Measurements from ENCODE around the gene ABCF3.

Gene ABCF3

DNA sequence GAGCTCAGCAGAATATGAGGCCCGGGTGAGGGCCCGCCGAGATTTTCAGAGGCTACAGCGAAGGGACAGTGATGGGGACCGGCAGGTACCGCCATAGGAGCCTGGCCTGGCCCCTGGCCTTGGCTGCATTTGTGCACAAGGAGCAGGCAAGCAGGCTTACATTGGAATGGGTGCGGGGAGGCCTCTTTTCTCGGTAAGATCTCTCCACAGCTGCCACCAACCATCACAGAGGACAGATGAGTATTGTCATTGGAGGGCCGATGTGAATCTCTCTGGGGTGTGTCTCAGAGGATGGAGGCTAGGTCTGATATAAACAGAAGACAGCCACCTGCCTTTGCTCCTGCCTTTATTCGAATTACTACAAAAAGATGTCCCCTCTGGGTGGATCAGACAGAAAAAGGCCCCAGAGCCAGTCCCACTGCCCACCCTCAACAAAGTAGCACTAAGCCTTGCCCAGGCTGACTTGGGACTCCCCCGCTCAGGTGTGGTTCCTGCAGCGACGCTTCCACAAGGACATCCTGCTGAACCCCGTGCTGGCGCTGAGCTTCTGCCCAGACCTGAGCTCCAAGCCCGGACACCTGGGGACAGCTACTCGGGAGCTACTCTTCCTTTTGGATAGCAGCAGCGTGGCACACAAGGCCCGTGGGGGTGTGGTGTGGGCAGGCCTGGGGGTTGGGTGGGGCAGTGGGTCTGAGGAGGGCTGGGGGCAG lies 48.8 kb downstream of the ABCF3 start:
- no peak for DNase-seq

DNA sequence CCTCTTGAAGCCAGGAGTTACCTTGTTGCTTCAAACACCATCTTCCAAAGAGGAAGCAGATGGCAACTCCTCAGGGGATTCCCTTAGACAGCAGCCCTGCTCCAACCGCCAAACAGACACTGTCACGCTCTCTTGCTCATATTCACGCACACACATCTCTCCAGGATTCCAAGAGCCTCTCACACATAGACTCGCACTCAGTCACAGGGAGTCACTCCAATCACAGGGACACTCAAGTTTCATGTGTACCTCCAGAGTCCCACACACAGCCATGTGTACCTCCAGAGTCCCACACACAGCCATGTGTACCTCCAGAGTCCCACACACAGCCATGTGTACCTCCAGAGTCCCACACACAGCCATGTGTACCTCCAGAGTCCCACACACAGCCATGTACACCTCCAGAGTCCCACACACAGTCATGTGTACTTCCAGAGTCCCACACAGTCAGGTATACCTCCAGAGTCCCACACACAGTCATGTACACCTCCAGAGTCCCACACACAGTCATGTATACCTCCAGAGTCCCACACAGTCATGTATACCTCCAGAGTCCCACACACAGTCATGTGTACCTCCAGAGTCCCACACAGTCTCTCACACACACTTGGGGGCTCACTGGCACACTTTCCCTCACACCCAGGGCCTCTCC lies 49.5 kb downstream of the ABCF3 start:
- DNase-seq = no peak

DNA sequence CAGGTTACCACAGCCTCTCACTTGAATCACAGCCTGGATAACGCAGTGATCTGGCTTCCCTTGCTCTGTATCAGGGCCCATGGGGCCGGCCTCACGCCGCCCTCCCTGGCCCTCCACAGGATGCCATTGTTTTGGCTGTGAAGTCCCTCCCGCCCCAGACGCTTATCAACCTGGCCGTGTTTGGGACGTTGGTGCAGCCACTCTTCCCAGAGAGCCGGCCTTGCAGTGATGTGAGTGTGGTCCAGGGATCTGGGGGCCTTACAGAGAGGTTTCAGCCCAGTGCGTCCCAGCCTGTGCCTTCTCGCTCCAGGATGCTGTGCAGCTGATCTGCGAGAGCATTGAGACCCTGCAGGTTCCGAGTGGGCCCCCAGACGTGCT lies 50.0 kb downstream of the ABCF3 start:
- DNase-seq = no peak

DNA sequence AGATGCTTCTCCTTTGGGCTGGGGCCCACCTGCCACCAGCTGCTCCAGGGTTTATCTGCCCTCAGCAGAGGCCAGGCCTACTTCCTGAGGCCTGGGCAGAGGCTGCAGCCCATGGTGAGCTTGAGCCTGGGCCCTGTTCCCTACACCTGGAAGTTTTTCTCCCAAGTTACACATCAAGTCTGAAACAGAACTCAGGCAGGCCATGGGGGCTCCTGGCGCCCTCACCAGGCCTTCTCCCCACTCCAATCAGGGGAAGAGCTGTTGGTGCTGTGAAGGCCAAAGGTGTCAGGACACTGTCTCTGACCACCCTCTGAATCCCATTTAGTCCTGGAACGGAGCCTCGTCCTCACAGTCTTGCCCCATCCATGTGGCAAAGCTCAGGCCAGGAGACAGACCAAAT lies 50.6 kb downstream of the ABCF3 start:
- DNase-seq = no peak

DNA sequence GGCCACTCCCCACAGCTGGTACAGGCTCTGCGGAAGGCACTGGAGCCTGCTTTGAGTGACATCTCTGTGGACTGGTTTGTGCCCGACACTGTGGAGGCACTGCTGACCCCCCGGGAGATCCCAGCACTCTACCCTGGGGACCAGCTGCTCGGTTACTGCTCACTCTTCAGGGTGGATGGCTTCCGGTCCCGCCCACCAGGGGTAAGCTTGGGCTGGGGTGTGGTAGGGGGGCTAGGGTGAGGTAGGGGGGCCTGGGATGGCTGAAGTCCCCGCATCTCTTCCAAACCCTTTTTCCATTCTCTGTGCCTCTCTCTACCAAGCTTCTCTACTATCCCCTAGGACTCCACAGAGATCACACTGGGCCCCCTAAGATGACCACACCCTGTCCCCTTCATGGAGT lies 51.2 kb downstream of the ABCF3 start:
- DNase-seq = no peak

DNA sequence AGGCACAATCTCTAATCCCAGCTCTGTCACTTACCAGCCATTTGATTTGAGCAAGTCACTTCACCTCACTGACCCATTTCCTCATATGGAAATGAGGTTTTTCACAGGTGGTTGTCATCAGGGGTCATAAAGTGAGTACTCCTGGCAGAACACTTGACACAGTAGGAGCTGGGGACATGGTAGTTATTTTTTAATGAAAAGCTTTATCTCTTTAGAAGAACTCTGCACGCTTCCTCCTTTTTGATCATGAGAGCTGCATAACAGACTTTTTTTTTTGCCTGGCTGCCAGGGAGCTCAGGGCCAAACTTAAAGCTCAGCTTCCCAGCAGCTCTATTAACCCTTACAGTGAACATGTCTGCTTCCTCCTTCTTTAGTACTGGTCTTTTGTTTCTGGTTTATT lies 51.8 kb downstream of the ABCF3 start:
- DNase-seq = no peak

DNA sequence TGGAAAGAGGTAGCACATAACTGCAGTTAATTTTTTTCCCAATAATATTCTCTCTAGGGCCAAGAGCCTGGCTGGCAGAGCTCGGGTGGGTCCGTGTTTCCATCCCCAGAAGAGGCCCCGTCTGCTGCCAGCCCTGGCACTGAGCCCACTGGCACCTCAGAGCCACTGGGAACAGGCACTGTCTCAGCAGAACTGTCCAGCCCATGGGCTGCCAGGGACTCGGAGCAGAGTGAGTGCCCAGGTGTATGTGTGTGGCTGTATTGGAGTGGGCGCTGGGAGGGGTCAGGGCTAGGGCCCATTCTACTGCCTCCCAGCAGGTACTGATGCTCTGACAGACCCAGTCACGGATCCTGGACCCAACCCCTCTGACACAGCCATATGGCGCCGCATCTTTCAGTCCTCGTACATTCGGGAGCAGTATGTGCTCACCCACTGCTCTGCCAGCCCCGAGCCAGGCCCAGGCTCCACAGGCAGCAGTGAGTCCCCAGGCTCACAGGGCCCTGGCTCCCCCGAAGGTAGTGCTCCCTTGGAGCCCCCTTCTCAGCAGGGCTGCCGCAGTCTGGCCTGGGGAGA lies 52.3 kb downstream of the ABCF3 start:
- no peak for DNase-seq

DNA sequence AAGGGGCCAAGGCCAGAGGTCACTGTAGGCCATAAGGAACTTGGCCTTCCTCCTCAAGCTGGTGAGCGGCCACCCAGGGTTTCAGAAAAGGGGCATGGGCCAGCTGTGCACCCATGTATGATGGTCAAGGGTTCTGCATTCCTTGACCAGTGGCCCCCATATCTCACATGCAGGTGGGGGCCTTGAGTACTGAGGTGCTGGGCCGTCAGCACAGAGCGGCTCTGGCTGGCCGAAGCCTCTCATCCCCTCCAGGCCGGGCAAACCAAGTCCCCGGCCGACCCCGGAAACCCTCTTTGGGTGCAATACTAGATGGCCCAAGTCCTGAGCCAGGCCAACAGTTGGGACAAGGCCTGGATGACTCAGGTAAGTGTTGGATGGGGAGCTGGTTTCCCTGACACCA lies 53.2 kb downstream of the ABCF3 start:
- no peak for DNase-seq

DNA sequence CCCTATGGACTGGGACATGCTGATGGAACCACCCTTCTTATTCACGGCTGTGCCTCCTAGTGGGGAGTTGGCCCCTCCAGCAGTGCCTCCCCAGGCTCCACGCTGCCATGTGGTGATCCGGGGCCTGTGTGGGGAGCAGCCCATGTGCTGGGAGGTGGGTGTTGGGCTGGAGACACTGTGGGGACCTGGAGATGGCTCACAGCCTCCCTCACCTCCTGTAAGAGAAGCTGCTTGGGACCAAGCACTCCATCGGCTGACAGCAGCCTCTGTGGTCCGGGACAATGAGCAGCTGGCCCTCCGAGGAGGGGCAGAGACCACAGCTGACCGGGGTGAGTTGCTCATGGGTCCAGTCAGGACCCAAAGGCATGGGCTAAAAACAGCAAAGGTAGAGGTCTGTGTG lies 53.7 kb downstream of the ABCF3 start:
- no peak for DNase-seq

DNA sequence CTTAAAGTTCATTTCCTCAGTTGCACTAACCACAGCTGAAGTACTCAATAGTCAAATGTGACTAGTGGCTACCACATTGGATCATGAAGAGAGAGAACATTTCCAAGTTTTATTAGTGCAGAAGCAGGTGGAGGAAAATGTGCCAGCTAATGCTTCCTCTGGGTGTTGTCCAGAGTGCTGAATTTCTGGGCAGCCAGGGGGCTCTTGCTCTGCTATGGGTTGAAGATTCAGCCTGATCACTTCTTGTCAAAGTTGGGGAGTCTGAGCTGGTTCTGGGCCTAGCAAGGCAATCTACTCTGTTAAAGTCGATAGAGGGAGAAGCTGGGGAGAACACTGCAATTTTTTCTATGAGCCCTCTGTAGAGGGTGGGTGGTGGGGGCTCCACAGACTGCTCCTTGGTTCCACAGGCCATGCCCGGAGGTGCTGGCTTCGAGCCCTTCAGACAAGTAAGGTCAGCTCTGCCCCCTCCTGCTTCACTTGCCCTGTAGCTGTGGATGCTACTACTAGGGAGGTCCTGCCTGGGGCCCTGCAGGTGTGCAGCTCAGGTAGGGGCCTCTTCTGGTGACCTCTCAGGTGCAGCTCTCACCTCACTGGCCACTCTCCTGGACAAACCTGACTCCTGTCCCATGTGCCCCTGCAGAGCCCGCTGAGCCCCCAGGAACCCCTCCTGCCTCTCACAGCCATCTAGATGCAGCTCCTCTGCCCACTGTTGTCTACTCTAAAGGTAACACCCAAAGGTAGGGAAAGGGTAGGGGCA lies 54.6 kb downstream of the ABCF3 start:
- no peak for DNase-seq

DNA sequence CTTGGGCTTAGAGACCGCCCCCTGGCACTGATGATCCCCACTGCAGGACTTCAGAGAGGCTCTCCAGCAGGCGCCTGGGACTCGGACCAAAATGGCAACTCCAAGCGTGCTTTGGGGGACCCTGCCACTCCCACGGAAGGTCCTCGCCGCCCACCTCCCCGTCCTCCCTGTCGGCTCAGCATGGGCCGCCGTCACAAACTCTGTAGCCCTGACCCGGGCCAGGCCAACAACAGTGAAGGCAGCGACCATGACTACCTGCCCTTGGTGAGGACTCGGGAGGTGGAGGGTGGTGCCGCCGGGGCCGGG lies 55.1 kb downstream of the ABCF3 start:
- no peak for DNase-seq

DNA sequence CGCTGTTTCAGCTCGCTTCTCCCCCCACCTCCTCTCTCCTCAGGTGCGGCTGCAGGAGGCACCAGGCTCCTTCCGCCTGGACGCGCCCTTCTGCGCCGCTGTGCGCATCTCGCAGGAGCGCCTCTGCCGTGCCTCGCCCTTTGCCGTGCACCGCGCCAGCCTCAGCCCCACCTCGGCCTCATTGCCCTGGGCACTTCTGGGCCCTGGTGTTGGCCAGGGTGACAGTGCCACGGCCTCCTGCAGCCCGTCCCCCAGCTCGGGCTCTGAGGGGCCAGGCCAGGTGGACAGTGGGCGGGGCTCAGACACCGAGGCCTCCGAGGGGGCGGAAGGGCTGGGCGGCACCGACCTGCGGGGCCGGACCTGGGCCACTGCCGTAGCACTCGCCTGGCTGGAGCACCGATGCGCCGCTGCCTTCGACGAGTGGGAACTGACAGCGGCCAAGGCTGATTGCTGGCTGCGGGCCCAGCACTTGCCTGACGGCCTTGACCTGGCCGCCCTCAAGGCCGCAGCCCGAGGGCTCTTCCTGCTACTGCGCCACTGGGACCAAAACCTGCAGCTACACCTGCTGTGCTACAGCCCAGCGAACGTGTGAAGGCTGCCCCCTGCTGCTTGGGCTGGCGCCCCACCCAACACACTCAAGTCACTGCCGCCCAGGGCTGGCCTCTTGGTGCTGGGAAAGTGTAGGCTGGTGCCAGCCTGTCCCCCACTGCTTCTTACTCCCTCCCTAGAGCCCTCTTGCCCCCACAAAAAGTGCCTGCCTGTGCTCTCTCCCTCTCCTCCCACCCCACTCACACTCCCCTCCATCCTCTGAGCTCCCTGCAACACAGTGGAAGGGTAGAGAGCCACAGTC lies 55.7 kb downstream of the ABCF3 start:
- DNase-seq = no peak

DNA sequence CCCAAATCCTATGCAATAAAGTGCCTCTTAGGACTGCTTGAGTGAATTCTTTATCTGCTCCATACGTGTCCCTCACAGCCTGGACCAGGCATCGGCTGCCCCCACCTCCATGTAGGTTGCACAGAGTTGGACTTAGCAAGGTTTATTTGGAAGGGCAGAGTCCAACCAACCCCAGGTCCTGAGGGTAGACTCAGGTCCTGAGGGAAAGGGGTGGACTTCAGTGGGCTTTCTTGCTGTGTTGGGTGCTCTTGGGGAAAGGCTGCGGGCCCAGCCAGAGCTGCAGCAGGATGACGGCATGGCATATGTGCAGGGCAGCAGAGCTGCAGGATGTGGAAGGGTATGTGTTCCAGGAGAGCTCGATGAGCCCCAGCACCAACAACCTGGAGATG lies 56.3 kb downstream of the ABCF3 start:
- no peak for DNase-seq

All from CD4-positive, alpha-beta T cell treated with Interleukin-1 beta for 1 hour (primary cell).